H1 (cell line): ENCODE measurements around the gene XRN2.

Experiments
- CEBPB ChIP-seq: IDR thresholded peaks from 2 replicates; pipeline ENCODE4 v1.6.1; 2012; ENCODE audit warnings: low read depth, low read length
- CHD2 ChIP-seq: IDR thresholded peaks from 2 replicates; pipeline ENCODE4 v1.6.1; 2012; ENCODE audit warnings: low read length, improper control_type of control experiment
- CREB1 ChIP-seq: IDR thresholded peaks from 2 replicates; pipeline ENCODE4 v1.6.1; 2012; ENCODE audit warnings: inconsistent platforms
- CTCF ChIP-seq, 3 experiments: IDR thresholded peaks; 1 replicate in 2 of 3; 2 replicates in 1 of 3; pipeline versions ENCODE4 v1.5.1 to v1.6.1; 2011; ENCODE audit warnings: low read length in 3 of 3, mild to moderate bottlenecking in 3 of 3, inconsistent platforms in 2 of 3, low read depth in 1 of 3, moderate library complexity in 1 of 3; ENCODE audit not compliant: insufficient read depth in 1 of 3; ENCODE audit errors: control extremely low read depth in 1 of 3
- EP300 ChIP-seq, 2 experiments: IDR thresholded peaks; 1 replicate in 1 of 2; 2 replicates in 1 of 2; pipeline ENCODE4 v1.6.1; 2011 to 2012; ENCODE audit warnings: low read depth in 2 of 2, low read length in 2 of 2, mild to moderate bottlenecking in 2 of 2, borderline replicate concordance in 1 of 2, inconsistent platforms in 1 of 2, moderate library complexity in 1 of 2
- EZH2 ChIP-seq: fragments of 200-600 bp; sonication (generic); IDR thresholded peaks from 2 replicates; pipeline ENCODE4 v1.7.1; 2012; ENCODE audit warnings: low read depth, mild to moderate bottlenecking, moderate library complexity, low read length, inconsistent platforms; ENCODE audit not compliant: severe bottlenecking
- HDAC6 ChIP-seq: IDR thresholded peaks from one replicate; pipeline ENCODE4 v1.7.1; 2012; ENCODE audit warnings: low read depth, mild to moderate bottlenecking, inconsistent platforms, low read length, moderate library complexity
- MAFK ChIP-seq: IDR thresholded peaks from 2 replicates; pipeline ENCODE4 v1.6.1; 2012; ENCODE audit warnings: low read depth, mild to moderate bottlenecking, improper control_type of control experiment, low read length
- POLR2A ChIP-seq, 2 experiments: IDR thresholded peaks; 1 replicate in 1 of 2; 2 replicates in 1 of 2; pipeline ENCODE4 v1.6.1; 2011; ENCODE audit warnings: low read depth in 2 of 2, low read length in 2 of 2, mild to moderate bottlenecking in 2 of 2; ENCODE audit errors: control extremely low read depth in 1 of 2
- POLR2AphosphoS5 ChIP-seq: IDR thresholded peaks from 2 replicates; pipeline ENCODE4 v1.6.1; 2011; ENCODE audit warnings: low read depth, low read length
- SP1 ChIP-seq: IDR thresholded peaks from 2 replicates; pipeline ENCODE4 v1.6.1; 2011; ENCODE audit warnings: low read depth, low read length
- SUZ12 ChIP-seq: fragments of 200-600 bp; sonication (generic); IDR thresholded peaks from 2 replicates; pipeline ENCODE4 v1.6.1; 2012; ENCODE audit warnings: mild to moderate bottlenecking, inconsistent platforms, low read length, moderate library complexity, mixed read lengths
- TEAD4 ChIP-seq: IDR thresholded peaks from 2 replicates; pipeline ENCODE4 v1.6.1; 2012; ENCODE audit warnings: low read depth, low read length, inconsistent platforms, mixed read lengths
- TF ChIP-seq, protein P1 (sequence below): IDR thresholded peaks from 2 replicates; pipeline ENCODE4 v1.6.1; 2012; ENCODE audit warnings: low read length, inconsistent platforms

DNA sequence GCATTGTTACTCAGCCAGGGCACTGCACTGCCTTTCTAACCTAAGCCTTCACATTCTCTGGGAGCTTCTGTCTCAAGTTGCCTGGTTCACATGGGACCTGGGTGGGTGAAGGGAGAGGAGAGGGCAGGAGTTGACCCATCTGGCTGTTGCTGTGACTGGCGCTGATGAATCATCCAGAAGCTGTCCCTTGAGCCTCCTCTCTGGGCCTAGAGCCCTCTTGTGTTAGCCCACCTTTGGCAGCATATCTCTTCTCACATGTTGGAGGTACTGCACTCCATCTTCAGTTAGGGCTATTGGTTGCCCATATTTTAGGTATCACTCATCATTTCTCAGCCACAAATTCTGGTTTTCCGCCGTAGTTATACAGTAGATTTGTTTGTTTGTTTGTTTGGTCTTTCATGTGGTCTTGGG lies 19.8 kb downstream of the XRN2 start:
- TF ChIP-seq CREB1 (no peak), MAFK (no peak), CHD2 (no peak), EP300 (IDR thresholded peaks at IDR 0.05; ENCODE audit: borderline replicate concordance in 1 of 2, low read depth in 2 of 2, low read length in 2 of 2) (no peak), EZH2 (no peak), POLR2A (IDR thresholded peaks at IDR 0.05; ENCODE audit: control extremely low read depth in 1 of 2, low read depth in 2 of 2, low read length in 2 of 2) (no peak), CTCF (IDR thresholded peaks at IDR 0.05; ENCODE audit: control extremely low read depth in 1 of 3, insufficient read depth in 1 of 3, low read depth in 1 of 3, low read length in 3 of 3) (no peak), POLR2AphosphoS5 (no peak), SUZ12 (no peak), SP1 (no peak), HDAC6 (no peak), TEAD4 (no peak), CEBPB (no peak)
- TF ChIP-seq, protein P1, sequence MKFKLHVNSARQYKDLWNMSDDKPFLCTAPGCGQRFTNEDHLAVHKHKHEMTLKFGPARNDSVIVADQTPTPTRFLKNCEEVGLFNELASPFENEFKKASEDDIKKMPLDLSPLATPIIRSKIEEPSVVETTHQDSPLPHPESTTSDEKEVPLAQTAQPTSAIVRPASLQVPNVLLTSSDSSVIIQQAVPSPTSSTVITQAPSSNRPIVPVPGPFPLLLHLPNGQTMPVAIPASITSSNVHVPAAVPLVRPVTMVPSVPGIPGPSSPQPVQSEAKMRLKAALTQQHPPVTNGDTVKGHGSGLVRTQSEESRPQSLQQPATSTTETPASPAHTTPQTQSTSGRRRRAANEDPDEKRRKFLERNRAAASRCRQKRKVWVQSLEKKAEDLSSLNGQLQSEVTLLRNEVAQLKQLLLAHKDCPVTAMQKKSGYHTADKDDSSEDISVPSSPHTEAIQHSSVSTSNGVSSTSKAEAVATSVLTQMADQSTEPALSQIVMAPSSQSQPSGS: no peak
